ENCODE measurements around the gene LMO2.

DNA sequence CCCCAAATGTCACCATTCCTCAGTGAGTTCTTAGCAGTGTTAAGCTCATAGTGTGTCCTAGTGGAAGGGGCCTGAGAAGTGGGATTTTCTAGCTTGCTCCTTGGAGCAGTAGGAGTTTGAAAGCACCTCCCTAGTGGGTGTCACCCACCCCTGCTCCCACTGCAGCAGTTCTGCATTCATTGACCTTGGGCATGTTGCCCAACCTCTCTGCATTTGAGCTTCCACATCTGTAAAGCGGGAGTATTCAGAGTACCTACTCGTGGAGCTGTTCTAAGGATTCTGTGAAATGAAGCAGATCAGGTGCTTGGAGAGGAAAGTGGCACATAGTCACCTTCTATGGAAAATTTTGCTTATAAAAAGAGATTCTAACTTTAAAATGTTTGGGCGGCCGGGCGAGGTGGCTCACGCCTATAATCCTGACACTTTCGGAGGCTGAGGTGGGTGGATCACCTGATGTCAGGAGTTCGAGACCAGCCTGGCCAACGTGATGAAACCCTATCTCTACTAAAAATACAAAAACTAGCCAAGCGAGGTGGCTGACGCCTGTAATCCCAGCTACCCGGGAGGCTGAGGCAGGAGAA is 16.9 kb downstream of the LMO2 start:
- TF ChIP-seq CTCF (IDR thresholded peaks at IDR 0.05), result no peak
- TF ChIP-seq POLR2A (IDR thresholded peaks at IDR 0.05), result no peak
